Femur (tissue), 1 donor: Measurements from ENCODE around the gene TXNRD2.

Experiments used
- DNase-seq: peaks from one replicate; pipeline ENCODE4 v3.0.0-alpha.2; 2017

TXNRD2 gene

GRCh38 chr22:19854778-19855503 lies 86.7 kb downstream of the TXNRD2 start, which contains the start of the genes GNB1L and RTL10:
Gene GNB1L, minus strand, starts transcription at chr22:19854874. Its CDS starts 33,519 bp downstream, at chr22:19821355.
Gene RTL10, minus strand, starts transcription at chr22:19854874. Its CDS starts 2,613 bp downstream, at chr22:19852261.
- DNase-seq = peak; percentile 98

GRCh38 chr22:19853879-19854777 lies 87.5 kb downstream of the TXNRD2 start:
- peak; percentile 47 for DNase-seq

GRCh38 chr22:19853058-19853878 lies 88.3 kb downstream of the TXNRD2 start:
- peak; percentile 18 for DNase-seq

- DNase-seq = peak; percentile 27
These were observed 89.3 kb downstream of the TXNRD2 start for GRCh38 chr22:19852177-19852781.

GRCh38 chr22:19851291-19852176 lies 90.1 kb downstream of the TXNRD2 start:
- no peak for DNase-seq

- DNase-seq = no peak
These were observed 90.9 kb downstream of the TXNRD2 start for GRCh38 chr22:19850763-19851109.

- DNase-seq = no peak
These were observed 91.5 kb downstream of the TXNRD2 start for GRCh38 chr22:19849835-19850762.

GRCh38 chr22:19848298-19849224 lies 93.1 kb downstream of the TXNRD2 start:
- DNase-seq = no peak

GRCh38 chr22:19847345-19847632 lies 94.3 kb downstream of the TXNRD2 start:
- no peak for DNase-seq

GRCh38 chr22:19846620-19847344 lies 94.8 kb downstream of the TXNRD2 start:
- no peak for DNase-seq

GRCh38 chr22:19845054-19845722 lies 96.4 kb downstream of the TXNRD2 start:
- no peak for DNase-seq

GRCh38 chr22:19844377-19845053 lies 97.1 kb downstream of the TXNRD2 start:
- DNase-seq = peak; percentile 74

GRCh38 chr22:19843857-19844376 lies 97.7 kb downstream of the TXNRD2 start:
- no peak for DNase-seq

- DNase-seq = peak; percentile 17
These were observed 98.3 kb downstream of the TXNRD2 start for GRCh38 chr22:19843107-19843856.

- no peak for DNase-seq
These were observed 99.1 kb downstream of the TXNRD2 start for GRCh38 chr22:19842393-19843106.
